ENCODE measurements around the gene PRDM15.

Gene PRDM15

DNA sequence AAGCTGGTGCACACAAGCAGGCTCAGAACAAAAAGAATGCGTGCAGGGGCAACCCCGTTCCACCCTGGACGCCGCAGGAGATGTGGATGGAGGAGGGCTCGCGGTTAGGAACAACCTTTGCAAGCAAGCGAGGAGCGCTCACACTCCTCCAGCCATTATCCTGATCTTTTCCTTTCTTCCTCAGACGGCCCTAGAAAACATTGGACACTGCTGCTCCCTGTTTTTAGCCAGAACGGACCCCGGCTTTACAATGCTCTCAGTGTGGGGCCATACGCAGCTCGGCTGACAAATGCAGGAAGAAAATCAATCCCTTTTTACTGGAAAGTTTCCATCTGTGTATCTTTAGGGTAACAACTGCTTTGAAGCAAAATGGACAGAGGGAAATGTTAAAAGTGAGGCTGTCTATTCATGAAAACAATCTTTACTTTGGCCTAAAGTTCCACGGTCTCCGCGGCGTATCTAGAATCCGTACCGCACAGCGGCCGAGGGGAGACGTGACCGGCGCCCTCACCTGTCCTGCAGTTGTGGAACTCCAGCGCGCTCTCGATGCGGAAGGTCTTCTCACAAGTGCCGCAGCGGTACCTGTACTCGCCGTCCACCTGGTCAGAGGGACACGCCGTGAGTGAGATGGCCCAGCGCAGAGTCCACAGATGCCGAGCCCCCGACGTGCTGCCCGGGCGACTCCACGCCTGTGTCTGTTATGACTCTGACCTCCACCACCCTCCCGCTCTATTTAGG lies 44.0 kb downstream of the PRDM15 start:
- ChIA-PET POLR2A (no interaction called here), CTCF (interaction anchor here (1.2 kb wide), 1 partner anchor 10 kb away, joined by 3 read pairs; no protein-coding TSS in a partner anchor)
- no peak for DNase-seq (ENCODE audit: extremely low spot score)
- TF ChIP-seq, protein P1, sequence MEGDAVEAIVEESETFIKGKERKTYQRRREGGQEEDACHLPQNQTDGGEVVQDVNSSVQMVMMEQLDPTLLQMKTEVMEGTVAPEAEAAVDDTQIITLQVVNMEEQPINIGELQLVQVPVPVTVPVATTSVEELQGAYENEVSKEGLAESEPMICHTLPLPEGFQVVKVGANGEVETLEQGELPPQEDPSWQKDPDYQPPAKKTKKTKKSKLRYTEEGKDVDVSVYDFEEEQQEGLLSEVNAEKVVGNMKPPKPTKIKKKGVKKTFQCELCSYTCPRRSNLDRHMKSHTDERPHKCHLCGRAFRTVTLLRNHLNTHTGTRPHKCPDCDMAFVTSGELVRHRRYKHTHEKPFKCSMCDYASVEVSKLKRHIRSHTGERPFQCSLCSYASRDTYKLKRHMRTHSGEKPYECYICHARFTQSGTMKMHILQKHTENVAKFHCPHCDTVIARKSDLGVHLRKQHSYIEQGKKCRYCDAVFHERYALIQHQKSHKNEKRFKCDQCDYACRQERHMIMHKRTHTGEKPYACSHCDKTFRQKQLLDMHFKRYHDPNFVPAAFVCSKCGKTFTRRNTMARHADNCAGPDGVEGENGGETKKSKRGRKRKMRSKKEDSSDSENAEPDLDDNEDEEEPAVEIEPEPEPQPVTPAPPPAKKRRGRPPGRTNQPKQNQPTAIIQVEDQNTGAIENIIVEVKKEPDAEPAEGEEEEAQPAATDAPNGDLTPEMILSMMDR (IDR thresholded peaks at IDR 0.05; ENCODE audit: control extremely low read depth, extremely low read depth, low read depth, missing control alignments), result no peak

DNA sequence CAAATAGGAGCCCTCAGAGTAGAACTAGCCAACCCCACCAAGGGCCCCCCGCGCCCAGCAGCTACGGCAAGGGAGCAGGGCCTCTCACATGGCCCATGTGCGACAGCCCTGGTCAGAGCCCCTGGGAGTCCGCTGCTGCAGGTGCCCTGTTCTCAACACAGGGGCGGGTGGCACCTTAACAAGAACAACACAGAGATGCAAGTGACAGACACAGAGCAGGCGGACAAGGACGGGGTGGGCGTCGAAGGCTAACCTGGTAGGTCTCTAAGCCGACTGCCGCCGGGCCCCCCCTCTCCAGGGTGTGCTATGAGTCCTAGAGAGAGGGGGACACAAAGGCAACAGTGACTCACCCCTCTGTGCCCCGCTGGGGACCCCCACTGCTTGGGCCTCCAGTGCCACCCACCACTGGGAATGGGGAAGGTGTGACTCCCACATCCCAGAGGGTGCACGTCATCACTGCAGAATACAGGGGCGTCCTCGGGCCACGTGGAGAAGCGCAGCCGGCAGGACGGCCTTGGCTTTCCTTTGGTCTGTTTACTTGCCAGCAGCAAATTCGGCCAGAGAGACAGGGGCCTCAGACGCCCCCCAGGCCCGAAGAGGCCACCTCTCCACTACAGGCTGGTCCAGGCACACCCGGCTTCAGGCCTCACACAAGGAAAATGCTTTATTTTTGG lies 44.8 kb downstream of the PRDM15 start:
- ChIA-PET CTCF (interaction anchor here (0.9 to 1.3 kb wide), 4 partner anchors 10 to 283 kb away, joined by 3 to 5 read pairs (median 4); no protein-coding TSS in a partner anchor), POLR2A (no interaction called here)
- TF ChIP-seq, protein P1 (IDR thresholded peaks at IDR 0.05; ENCODE audit: control extremely low read depth, extremely low read depth, low read depth, missing control alignments), result no peak
- DNase-seq (ENCODE audit: extremely low spot score), result no peak

DNA sequence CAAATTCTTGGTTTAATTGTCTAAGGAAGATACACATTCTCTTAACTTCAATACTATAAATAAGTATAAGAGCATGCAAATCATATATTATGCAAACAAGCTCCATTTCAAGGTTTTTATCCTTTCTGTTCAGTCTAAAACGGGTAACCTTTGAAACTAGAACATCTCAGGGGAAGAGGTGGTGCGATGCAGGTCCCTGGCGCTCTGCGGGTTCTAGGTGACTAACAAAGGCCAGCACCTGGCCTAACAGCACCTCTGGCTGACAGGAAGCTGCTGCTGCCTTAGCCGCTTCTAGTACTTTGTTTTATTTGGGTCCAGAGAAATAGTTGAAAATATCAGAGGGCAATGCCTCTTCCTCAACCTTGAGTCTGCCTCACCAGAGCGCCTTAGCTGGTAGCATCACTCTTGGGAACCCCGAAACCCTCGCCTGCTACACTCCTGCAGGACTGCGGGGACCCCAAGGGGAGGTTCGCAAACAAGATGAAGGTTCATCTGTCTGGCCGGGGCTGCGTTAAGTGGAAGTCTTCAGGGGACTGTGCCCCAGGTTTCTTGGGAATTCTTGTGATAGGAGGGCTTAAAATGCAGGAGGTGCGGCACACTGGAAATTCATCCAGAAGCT lies 45.5 kb downstream of the PRDM15 start:
- POLR2A ChIA-PET, result no interaction called here
- peak; percentile 71 for DNase-seq (ENCODE audit: extremely low spot score)
- CTCF ChIA-PET, result interaction anchor here (0.8 to 1.3 kb wide), 4 partner anchors 13 to 284 kb away, joined by 3 to 5 read pairs (median 4); no protein-coding TSS in a partner anchor
- TF ChIP-seq, protein P1 (IDR thresholded peaks at IDR 0.05; ENCODE audit: control extremely low read depth, extremely low read depth, low read depth, missing control alignments), result no peak

DNA sequence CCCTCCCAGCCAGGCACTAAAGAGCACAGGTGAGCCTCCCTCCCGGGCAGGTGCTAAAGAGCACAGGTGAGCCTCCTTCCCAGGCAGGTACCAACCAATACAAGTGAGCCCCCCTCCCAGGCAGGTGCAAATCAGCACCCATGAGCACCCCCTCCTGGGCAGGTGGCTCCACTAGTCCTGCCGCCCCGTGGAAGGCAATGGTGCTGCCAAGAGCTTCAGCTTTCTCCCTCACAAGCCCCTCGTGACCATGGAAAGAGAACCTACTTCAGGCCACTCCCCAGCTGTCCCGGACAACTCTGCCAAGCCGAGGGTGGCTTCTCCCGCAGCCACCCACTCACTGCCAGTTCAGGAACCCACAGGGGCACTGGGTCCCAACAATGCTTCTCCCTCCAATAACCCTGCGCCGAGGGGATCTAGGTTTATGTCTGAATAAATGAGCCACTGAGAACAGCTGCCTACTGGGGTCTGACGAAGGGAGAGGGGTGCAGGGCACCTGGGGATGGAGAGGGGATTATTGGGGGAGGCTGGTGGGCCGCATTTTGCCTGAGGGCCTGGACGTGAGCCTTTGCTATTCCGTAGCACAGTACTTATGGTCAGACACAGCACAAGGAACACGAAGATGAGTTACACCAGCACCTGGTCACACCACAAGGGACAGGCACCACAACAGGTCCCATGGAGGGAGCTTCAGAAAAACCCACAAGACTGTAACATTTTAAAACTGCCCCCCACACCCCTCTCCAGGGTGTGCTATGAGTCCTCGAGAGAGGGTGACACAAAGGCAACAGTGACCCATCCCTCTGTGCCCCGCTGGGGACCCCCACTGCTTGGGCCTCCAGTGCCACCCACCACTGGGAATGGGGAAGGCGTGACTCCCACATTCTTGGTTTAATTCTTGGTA lies 46.3 kb downstream of the PRDM15 start:
- peak; percentile 51 for DNase-seq (ENCODE audit: extremely low spot score)
- ChIA-PET CTCF (interaction anchor here (0.8 to 1.3 kb wide), 4 partner anchors 16 to 285 kb away, joined by 3 to 4 read pairs (median 4); no protein-coding TSS in a partner anchor), POLR2A (interaction anchor here (0.5 kb wide), 1 partner anchor 36 kb away, joined by 7 read pairs; no protein-coding TSS in a partner anchor)
- TF ChIP-seq, protein P1 (IDR thresholded peaks at IDR 0.05; ENCODE audit: control extremely low read depth, extremely low read depth, low read depth, missing control alignments), result no peak

DNA sequence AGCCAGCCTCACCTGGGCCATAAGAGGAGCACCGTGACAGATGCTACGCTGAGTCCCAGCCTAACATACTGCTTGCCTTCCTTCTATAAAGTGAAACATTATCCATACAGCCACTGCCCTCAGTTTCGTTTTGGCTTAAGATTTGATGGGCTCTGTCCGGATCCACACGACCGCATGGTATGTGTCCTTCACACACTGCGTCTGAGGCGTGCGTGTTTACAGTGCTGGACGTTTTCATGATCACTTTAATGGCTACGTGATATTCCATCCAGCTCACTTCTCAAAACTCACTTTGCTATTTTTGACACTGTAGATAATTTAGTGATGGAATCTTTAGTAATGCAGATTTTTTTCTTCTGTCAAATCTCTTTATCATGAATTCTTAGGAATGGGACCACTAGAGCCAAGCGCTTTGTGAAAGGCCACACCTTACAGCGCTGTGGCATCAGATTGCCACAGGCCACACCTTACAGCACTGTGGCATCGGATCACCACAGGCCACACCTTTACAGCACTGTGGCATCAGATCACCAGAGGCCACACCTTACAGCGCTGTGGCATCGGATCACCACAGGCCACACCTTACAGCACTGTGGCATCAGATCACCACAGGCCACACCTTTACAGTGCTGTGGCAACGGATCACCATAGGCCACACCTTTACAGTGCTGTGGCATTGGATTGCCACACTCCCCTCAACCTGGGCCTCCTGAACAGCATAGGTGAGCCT lies 47.1 kb downstream of the PRDM15 start:
- TF ChIP-seq, protein P1 (IDR thresholded peaks at IDR 0.05; ENCODE audit: control extremely low read depth, extremely low read depth, low read depth, missing control alignments), result no peak
- ChIA-PET CTCF (interaction anchor here (0.8 to 0.9 kb wide), 2 partner anchors 15 to 285 kb away, joined by 3 read pairs; no protein-coding TSS in a partner anchor), POLR2A (no interaction called here)
- DNase-seq (ENCODE audit: extremely low spot score), result no peak
